HG03045 (cell line): ENCODE results near the gene OSBPL2.

ENCODE experiments used
- ATAC-seq: cut with Tn5 transposase; IDR thresholded peaks from one replicate; pipeline ENCODE4 v1.9.1; 2021; ENCODE audit warnings: mild to moderate bottlenecking, moderate library complexity; ENCODE audit not compliant: unreplicated experiment

The OSBPL2 gene

GRCh38 chr20:62205618-62206387 is 32.5 kb upstream of the OSBPL2 start:
- ATAC-seq: no peak

GRCh38 chr20:62206388-62206775 is 31.9 kb upstream of the OSBPL2 start:
- ATAC-seq: no peak

GRCh38 chr20:62208061-62208794 is 30.1 kb upstream of the OSBPL2 start:
- ATAC-seq: no peak

GRCh38 chr20:62208795-62209755 is 29.2 kb upstream of the OSBPL2 start:
- no peak for ATAC-seq

- no peak for ATAC-seq
Measured at GRCh38 chr20:62209850-62210495, 28.3 kb upstream of the OSBPL2 start.

GRCh38 chr20:62210496-62210855 is 27.8 kb upstream of the OSBPL2 start:
- ATAC-seq: no peak

GRCh38 chr20:62211216-62211615 is 27.1 kb upstream of the OSBPL2 start:
- no peak for ATAC-seq

GRCh38 chr20:62211769-62212288 is 26.5 kb upstream of the OSBPL2 start:
- ATAC-seq: no peak

- ATAC-seq: no peak
Measured at GRCh38 chr20:62212299-62212698, 26.0 kb upstream of the OSBPL2 start.

GRCh38 chr20:62214067-62214466 is 24.3 kb upstream of the OSBPL2 start:
- no peak for ATAC-seq

- no peak for ATAC-seq
Measured at GRCh38 chr20:62215020-62215990, 23.0 kb upstream of the OSBPL2 start.

- ATAC-seq: no peak
Measured at GRCh38 chr20:62215991-62216635, 22.2 kb upstream of the OSBPL2 start.

- no peak for ATAC-seq
Measured at GRCh38 chr20:62216636-62217566, 21.4 kb upstream of the OSBPL2 start.

GRCh38 chr20:62217913-62218773 is 20.2 kb upstream of the OSBPL2 start:
- no peak for ATAC-seq

GRCh38 chr20:62219101-62219991 is 19.0 kb upstream of the OSBPL2 start:
- no peak for ATAC-seq
